Erythroblast (primary cell): ENCODE results near the gene NUTM2D.
"Not testable (repeated sequence)": the region's sequence is repeated elsewhere in the genome, so short reads cannot be mapped to it uniquely, and the experiment has no call there.

Experiments
- GATA1 ChIP-seq: IDR thresholded peaks from 2 replicates; pipeline ENCODE4 v1.6.1; 2011; ENCODE audit warnings: low read depth, mild to moderate bottlenecking, control low read depth, low read length, moderate library complexity
- POLR2A ChIP-seq: IDR thresholded peaks from 2 replicates; pipeline ENCODE4 v1.6.1; 2011; ENCODE audit warnings: mild to moderate bottlenecking, low read length

DNA sequence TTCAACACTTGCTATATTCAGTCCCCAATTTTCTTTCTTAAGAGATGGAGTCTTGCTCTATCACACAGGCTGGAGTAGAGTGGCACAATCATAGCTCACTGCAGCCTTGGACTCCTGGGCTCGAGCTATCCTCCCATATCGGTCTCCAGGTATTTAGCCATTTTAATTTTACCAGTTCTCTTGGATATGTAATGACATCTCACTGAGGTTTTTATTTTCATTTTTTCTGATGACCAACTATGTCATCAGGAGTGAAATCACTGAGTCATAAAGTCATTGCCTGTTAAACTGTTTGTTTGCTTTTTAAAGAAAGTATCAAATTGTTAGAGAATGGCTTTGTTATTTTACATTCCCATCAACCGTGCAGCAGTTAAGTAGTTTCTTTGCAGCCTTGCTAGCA lies 17.1 kb upstream of the NUTM2D start:
- not testable (repeated sequence) for TF ChIP-seq POLR2A, GATA1
